HFFc6 (cell line): Measurements from ENCODE around the gene TMPRSS13. TPM values are rescaled to one million over a fixed set of nuclear protein-coding genes. Genes with fewer than 3 reads are reported as not detected.

Experiments
- DNase-seq: peaks from one replicate; pipeline ENCODE4 v3.0.0-alpha.2; 2018
- H3K27ac Mint-ChIP-seq: 2 replicates; pipeline ENCODE4 v1.8.0; 2020; ENCODE audit warnings: mild to moderate bottlenecking, mixed read lengths
- H3K27me3 Mint-ChIP-seq: 2 replicates; pipeline ENCODE4 v1.8.0; 2021; ENCODE audit warnings: mild to moderate bottlenecking, moderate library complexity, mixed read lengths; ENCODE audit not compliant: insufficient read depth
- H3K36me3 Mint-ChIP-seq: 2 replicates; pipeline ENCODE4 v1.8.0; 2021; ENCODE audit warnings: low read depth, mixed read lengths
- H3K4me1 Mint-ChIP-seq: 2 replicates; pipeline ENCODE4 v1.8.0; 2020; ENCODE audit warnings: low read depth, mixed read lengths
- H3K4me3 Mint-ChIP-seq: 2 replicates; pipeline ENCODE4 v1.8.0; 2020; ENCODE audit warnings: mild to moderate bottlenecking, moderate library complexity, mixed read lengths
- H3K9me3 Mint-ChIP-seq: 2 replicates; pipeline ENCODE4 v1.8.0; 2020; ENCODE audit warnings: mild to moderate bottlenecking, mixed read lengths
- CTCF ChIP-seq: fragments of 200-600 bp; sonication (generic); IDR thresholded peaks from 2 replicates; pipeline ENCODE4 v1.5.0; 2021; ENCODE audit warnings: antibody characterized with exemption, mild to moderate bottlenecking
- total RNA-seq, 6 experiments: library from RNA; stranded (reverse); fragmentation: NEBNext Ultra II Directional; extraction: Animal tissue kit (Norgen Biotek cat#: 25700); gene quantifications; 2 replicates in 1 of 6; 3 replicates in 5 of 6; pipeline ENCODE4 v1.2.3, GENCODE V29; 2021

TMPRSS13 gene
- total RNA-seq, 6 experiments from 2014 or later = not detected

GRCh38 chr11:117946842-117947526 is 17.8 kb upstream of the TMPRSS13 start:
- 0 out of 2 replicates have a peak overlapping the region, but pooled peaks have one; percentile 11 for H3K27ac Mint-ChIP-seq
- H3K36me3 Mint-ChIP-seq = no peaks in the 10 kb centered on the region

GRCh38 chr11:117946156-117946841 is 17.1 kb upstream of the TMPRSS13 start:
- H3K9me3 Mint-ChIP-seq = no peaks in the 10 kb centered on the region; the same call in 1 of the 2 replicates
- 0 out of 2 replicates have a peak overlapping the region, but pooled peaks have one; percentile 11 for H3K27ac Mint-ChIP-seq
- peaks cover 10% of the 10 kb centered on the region for H3K4me1 Mint-ChIP-seq
- no peaks in the 10 kb centered on the region for H3K36me3 Mint-ChIP-seq
- no peak overlapping the region for H3K4me3 Mint-ChIP-seq
- H3K27me3 Mint-ChIP-seq = peaks cover 42% of the 10 kb centered on the region
- no peak for DNase-seq
- TF ChIP-seq CTCF = no peak

More at GRCh38 chr11:117946842-117947526, 17.8 kb upstream of the TMPRSS13 start:
- Mint-ChIP-seq H3K9me3 (no peaks in the 10 kb centered on the region; the same call in 1 of the 2 replicates), H3K27me3 (peaks cover 42% of the 10 kb centered on the region), H3K4me3 (no peak overlapping the region), H3K4me1 (peaks cover 10% of the 10 kb centered on the region)
- peak; percentile 90 for DNase-seq
- TF ChIP-seq CTCF = peak; percentile 99

DNA sequence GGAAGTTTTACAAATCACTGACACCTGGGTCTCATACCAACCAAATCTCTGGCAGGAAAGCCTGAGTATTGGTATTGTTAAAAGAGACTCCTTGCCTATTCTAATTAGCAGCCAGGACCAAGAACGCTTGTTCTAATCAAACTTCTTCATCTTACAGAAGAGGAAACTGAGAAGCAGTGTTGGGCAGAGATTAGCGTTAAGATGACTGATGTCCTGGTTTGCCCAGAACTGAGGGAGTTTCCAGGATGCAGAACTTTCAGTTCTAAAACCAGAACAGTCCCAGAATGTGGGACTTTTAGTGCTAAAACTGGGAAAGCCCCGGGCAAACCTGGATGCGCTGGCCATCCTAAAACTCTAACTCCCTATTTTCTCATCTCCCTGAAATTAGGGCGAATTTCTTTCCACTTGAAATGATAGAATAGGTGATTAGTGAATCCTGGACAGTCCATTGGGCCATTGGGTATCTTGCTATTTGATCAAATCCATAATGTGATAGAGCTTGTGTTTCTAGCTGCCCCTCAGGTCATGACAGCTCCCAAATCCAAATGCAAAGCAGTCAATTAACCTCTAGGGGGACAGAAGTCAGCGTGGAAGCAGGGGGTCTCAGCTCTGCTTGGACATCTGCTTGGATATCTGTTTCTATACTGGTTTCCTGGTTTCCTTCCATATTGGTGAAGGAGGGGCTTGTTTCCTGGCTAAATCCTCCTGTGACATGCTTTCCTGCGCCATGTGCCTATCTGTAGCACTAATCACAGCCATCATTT is 16.0 kb upstream of the TMPRSS13 start:
- peak; percentile 30 for TF ChIP-seq CTCF
- H3K36me3 Mint-ChIP-seq = no peaks in the 10 kb centered on the region
- DNase-seq = no peak

DNA sequence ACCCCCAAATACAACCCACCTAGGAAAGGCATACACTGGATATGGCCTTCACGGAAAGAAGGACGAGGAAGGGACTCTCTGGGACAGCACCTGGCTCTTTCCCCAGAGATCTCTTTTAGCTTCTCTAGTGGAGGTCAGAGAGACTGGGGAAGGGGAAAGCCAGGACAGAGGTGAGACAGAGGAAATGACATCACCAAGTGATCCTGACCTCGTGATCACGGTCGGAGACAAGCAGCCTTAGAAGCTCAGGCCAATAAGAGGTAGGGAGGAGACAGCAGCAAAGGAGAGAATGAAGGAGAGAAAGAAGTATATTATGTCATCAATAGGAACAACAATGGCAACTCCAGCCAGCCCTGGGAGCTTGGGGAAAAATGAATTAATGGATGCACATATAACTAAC is 15.4 kb upstream of the TMPRSS13 start:
- TF ChIP-seq CTCF = no peak
- Mint-ChIP-seq H3K27me3 (peaks cover 26% of the 10 kb centered on the region), H3K36me3 (no peaks in the 10 kb centered on the region), H3K4me1 (peaks cover 10% of the 10 kb centered on the region), H3K27ac (no peak overlapping the region), H3K9me3 (no peaks in the 10 kb centered on the region; the same call in 1 of the 2 replicates), H3K4me3 (no peak overlapping the region)
- DNase-seq = no peak

More for the DNA sequence above, 16.0 kb upstream of the TMPRSS13 start:
- peaks cover 10% of the 10 kb centered on the region for H3K4me1 Mint-ChIP-seq
- H3K9me3 Mint-ChIP-seq = no peaks in the 10 kb centered on the region; the same call in 1 of the 2 replicates
- no peak overlapping the region for H3K27ac Mint-ChIP-seq
- H3K27me3 Mint-ChIP-seq = peaks cover 31% of the 10 kb centered on the region
- H3K4me3 Mint-ChIP-seq = no peak overlapping the region

DNA sequence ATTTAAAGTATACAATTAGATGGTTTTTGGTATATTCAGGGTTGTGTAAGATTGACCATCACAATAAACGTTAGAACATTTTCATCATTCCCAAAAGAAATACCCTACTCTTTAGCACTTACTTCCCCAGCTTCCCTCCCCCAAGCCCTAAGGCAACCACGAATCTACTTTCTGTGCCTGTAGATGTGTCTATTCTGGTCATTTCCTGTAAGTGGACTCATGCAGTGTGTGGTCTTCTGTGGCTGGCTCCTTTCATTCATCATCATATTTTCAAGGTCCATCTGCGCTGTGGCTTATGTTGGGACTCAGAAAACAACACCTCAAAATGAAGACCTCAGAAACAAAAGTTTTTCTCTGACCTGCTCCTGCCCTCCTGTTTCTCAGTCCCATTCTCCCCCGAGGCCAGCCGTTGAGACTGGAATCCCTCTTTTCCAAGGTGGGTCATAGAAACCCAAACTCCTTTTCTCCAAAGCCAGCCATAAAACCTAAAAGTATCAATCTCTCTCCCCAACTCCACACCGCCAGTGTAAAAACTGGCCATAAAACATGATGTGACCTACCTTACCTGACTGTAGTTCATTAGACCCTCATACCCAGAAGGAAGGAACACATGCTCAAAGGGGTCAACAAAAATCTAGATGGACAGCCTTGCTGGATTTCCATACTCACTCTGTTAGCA is 12.9 kb upstream of the TMPRSS13 start:
- H3K4me3 Mint-ChIP-seq = no peak overlapping the region
- TF ChIP-seq CTCF = no peak
- H3K36me3 Mint-ChIP-seq = no peaks in the 10 kb centered on the region
- no peaks in the 10 kb centered on the region; the same call in 1 of the 2 replicates for H3K9me3 Mint-ChIP-seq
- no peak for DNase-seq
- H3K4me1 Mint-ChIP-seq = peaks cover 10% of the 10 kb centered on the region
- no peak overlapping the region for H3K27ac Mint-ChIP-seq
- peaks cover 36% of the 10 kb centered on the region for H3K27me3 Mint-ChIP-seq
